ENCODE measurements around the gene SLC35D2.

Gene SLC35D2

GRCh38 chr9:96425500-96426169 is 42.1 kb upstream of the SLC35D2 start:
- POLR2A ChIA-PET, result no interaction called here
- CTCF ChIA-PET, result interaction anchor here (0.5 kb wide), 1 partner anchor 1756 kb away, joined by 3 read pairs; no protein-coding TSS in a partner anchor

GRCh38 chr9:96423985-96424336 is 40.5 kb upstream of the SLC35D2 start:
- POLR2A ChIA-PET, result no interaction called here
- no peak overlapping the region for H3K4me3 ChIP-seq (ENCODE audit: low read depth, low read length)
- H3K9me3 ChIP-seq (ENCODE audit: control insufficient read depth, insufficient read depth, low read depth, low read length), result no peaks in the 10 kb centered on the region
- no peak for TF ChIP-seq YY1 (tag by site-specific recombination; IDR thresholded peaks at IDR 0.05)
- TF ChIP-seq YY2 (tag by site-specific recombination; IDR thresholded peaks at IDR 0.05), result no peak
- no peak for TF ChIP-seq ZNF202 (tag by site-specific recombination; IDR thresholded peaks at IDR 0.05; ENCODE audit: borderline replicate concordance)
- no peak for TF ChIP-seq ZSCAN16 (tag by site-specific recombination; IDR thresholded peaks at IDR 0.05)
- TF ChIP-seq FEZF1 (tag by site-specific recombination; IDR thresholded peaks at IDR 0.05), result no peak
- no peak for TF ChIP-seq ZNF24 (tag by site-specific recombination; IDR thresholded peaks at IDR 0.05)
- no peak for TF ChIP-seq KLF16 (tag by site-specific recombination; IDR thresholded peaks at IDR 0.05)
- TF ChIP-seq ZFP69B (tag by site-specific recombination; IDR thresholded peaks at IDR 0.05), result no peak
- TF ChIP-seq ZNF530 (tag by site-specific recombination; IDR thresholded peaks at IDR 0.05; ENCODE audit: low read depth), result no peak
- no peak for TF ChIP-seq KLF1 (tag by site-specific recombination; IDR thresholded peaks at IDR 0.05)
- TF ChIP-seq ZBTB44 (tag by site-specific recombination; IDR thresholded peaks at IDR 0.05), result no peak
- no peak for TF ChIP-seq RBAK (tag by site-specific recombination; IDR thresholded peaks at IDR 0.05)
- TF ChIP-seq ZNF19 (tag by site-specific recombination; IDR thresholded peaks at IDR 0.05; ENCODE audit: low read depth), result no peak
- TF ChIP-seq PRDM6 (tag by site-specific recombination; IDR thresholded peaks at IDR 0.05), result no peak
- TF ChIP-seq SCRT2 (tag by site-specific recombination; IDR thresholded peaks at IDR 0.05), result no peak
- no peak for TF ChIP-seq ZNF692 (tag by site-specific recombination; IDR thresholded peaks at IDR 0.05)
- no peak for TF ChIP-seq ZNF114 (tag by site-specific recombination; IDR thresholded peaks at IDR 0.05)
- no peak overlapping the region for H3K27ac ChIP-seq (ENCODE audit: extremely low read depth, low read depth, low read length)
- CTCF ChIA-PET, result no interaction called here
- no peaks in the 10 kb centered on the region for H3K36me3 ChIP-seq (ENCODE audit: control insufficient read depth in 2 of 2, insufficient read depth in 1 of 2, low read length in 2 of 2)
- H3K4me1 ChIP-seq (ENCODE audit: control insufficient read depth, insufficient read depth, low read length), result peaks cover 5% of the 10 kb centered on the region; the same call in 1 of the 2 replicates

More at GRCh38 chr9:96425500-96426169, 42.1 kb upstream of the SLC35D2 start:
- Histone ChIP-seq H3K36me3 (ENCODE audit: control insufficient read depth in 2 of 2, insufficient read depth in 1 of 2, low read length in 2 of 2) (no peaks in the 10 kb centered on the region), H3K4me3 (ENCODE audit: low read depth, low read length) (no peak overlapping the region), H3K9me3 (ENCODE audit: control insufficient read depth, insufficient read depth, low read depth, low read length) (no peaks in the 10 kb centered on the region), H3K4me1 (ENCODE audit: control insufficient read depth, insufficient read depth, low read length) (no peaks in the 10 kb centered on the region), H3K27ac (ENCODE audit: extremely low read depth, low read depth, low read length) (no peak overlapping the region)
- no peak for TF ChIP-seq ZFP37 (tag by site-specific recombination; IDR thresholded peaks at IDR 0.05)
- TF ChIP-seq ZNF248 (tag by site-specific recombination; IDR thresholded peaks at IDR 0.05), result no peak
- TF ChIP-seq REPIN1 (tag by site-specific recombination; IDR thresholded peaks at IDR 0.05; ENCODE audit: low read depth), result no peak
- no peak for TF ChIP-seq SCRT2 (tag by site-specific recombination; IDR thresholded peaks at IDR 0.05)
- TF ChIP-seq OSR2 (tag by site-specific recombination; IDR thresholded peaks at IDR 0.05), result 0 out of 2 replicates have a peak, but pooled peaks have one; percentile 8
- TF ChIP-seq PRDM1 (tag by site-specific recombination; IDR thresholded peaks at IDR 0.05), result no peak
- TF ChIP-seq ZNF704 (tag by site-specific recombination; IDR thresholded peaks at IDR 0.05), result no peak
- TF ChIP-seq ZNF302 (tag by site-specific recombination; IDR thresholded peaks at IDR 0.05; ENCODE audit: low read depth), result no peak
- no peak for TF ChIP-seq ZNF433 (tag by site-specific recombination; IDR thresholded peaks at IDR 0.05; ENCODE audit: low read depth)
- peak; percentile 66 for TF ChIP-seq PRDM6 (tag by site-specific recombination; IDR thresholded peaks at IDR 0.05)
- TF ChIP-seq ZBTB48 (tag by site-specific recombination; IDR thresholded peaks at IDR 0.05), result no peak

All from HEK293 (cell line).